ENCODE measurements around the gene SH2D3C. TPM values are rescaled to one million over a fixed set of nuclear protein-coding genes. Genes with fewer than 3 reads are reported as not detected.

SH2D3C gene
- total RNA-seq, 1 donor: 0.43 TPM

- no peak for DNase-seq (ENCODE audit: low read depth)
- TF ChIP-seq CTCF (IDR thresholded peaks at IDR 0.05; ENCODE audit: insufficient read depth, low read depth, low read length): no peak
- H3K4me3 ChIP-seq (ENCODE audit: low read depth, low read length): no peak overlapping the region
Observed at GRCh38 chr9:127817881-127818434, 39.5 kb upstream of the SH2D3C start.

GRCh38 chr9:127816728-127817127, 38.3 kb upstream of the SH2D3C start:
- no peak overlapping the region for H3K4me3 ChIP-seq (ENCODE audit: low read depth, low read length)
- no peak for DNase-seq (ENCODE audit: low read depth)
- no peak for TF ChIP-seq CTCF (IDR thresholded peaks at IDR 0.05; ENCODE audit: insufficient read depth, low read depth, low read length)

GRCh38 chr9:127816362-127816725, 37.9 kb upstream of the SH2D3C start:
- no peak for DNase-seq (ENCODE audit: low read depth)
- no peak overlapping the region for H3K4me3 ChIP-seq (ENCODE audit: low read depth, low read length)

GRCh38 chr9:127815512-127816361, 37.3 kb upstream of the SH2D3C start:
- TF ChIP-seq CTCF (IDR thresholded peaks at IDR 0.05; ENCODE audit: insufficient read depth, low read depth, low read length): no peak
- DNase-seq (ENCODE audit: low read depth): no peak
- no peak overlapping the region for H3K4me3 ChIP-seq (ENCODE audit: low read depth, low read length)

More at GRCh38 chr9:127816362-127816725, 37.9 kb upstream of the SH2D3C start:
- TF ChIP-seq CTCF (IDR thresholded peaks at IDR 0.05; ENCODE audit: insufficient read depth, low read depth, low read length): no peak

- TF ChIP-seq CTCF (IDR thresholded peaks at IDR 0.05; ENCODE audit: insufficient read depth, low read depth, low read length): no peak
- DNase-seq (ENCODE audit: low read depth): no peak
- H3K4me3 ChIP-seq (ENCODE audit: low read depth, low read length): no peak overlapping the region
Observed at GRCh38 chr9:127814619-127815511, 36.4 kb upstream of the SH2D3C start.

GRCh38 chr9:127813686-127814226, 35.3 kb upstream of the SH2D3C start:
- no peak overlapping the region for H3K4me3 ChIP-seq (ENCODE audit: low read depth, low read length)
- DNase-seq (ENCODE audit: low read depth): no peak
- TF ChIP-seq CTCF (IDR thresholded peaks at IDR 0.05; ENCODE audit: insufficient read depth, low read depth, low read length): no peak

All from fibroblast of villous mesenchyme (primary cell).